Measurements from ENCODE around the gene GGNBP2. TPM values are rescaled to one million over a fixed set of nuclear protein-coding genes. Genes with fewer than 3 reads are reported as not detected.

GGNBP2 gene
- polyA plus RNA-seq, 5 donors, result 77.3 to 97.0 (median 95.6) TPM

- no peak for DNase-seq
Measured at GRCh38 chr17:36550491-36551417, 6.0 kb downstream of the GGNBP2 start.

GRCh38 chr17:36553459-36553858 lies 8.7 kb downstream of the GGNBP2 start:
- no peak for DNase-seq

GRCh38 chr17:36566081-36566480 lies 21.4 kb downstream of the GGNBP2 start:
- DNase-seq, result no peak

GRCh38 chr17:36575028-36575427 lies 30.3 kb downstream of the GGNBP2 start:
- DNase-seq, result no peak

- no peak for DNase-seq
Measured at GRCh38 chr17:36576793-36577192, 32.1 kb downstream of the GGNBP2 start.

- DNase-seq, result no peak
Measured at GRCh38 chr17:36578671-36579070, 34.0 kb downstream of the GGNBP2 start.

- DNase-seq, result no peak
Measured at GRCh38 chr17:36583787-36584186, 39.1 kb downstream of the GGNBP2 start.

GRCh38 chr17:36586138-36586537 lies 41.4 kb downstream of the GGNBP2 start:
- no peak for DNase-seq

GRCh38 chr17:36590082-36590481 lies 45.4 kb downstream of the GGNBP2 start:
- DNase-seq, result no peak

GRCh38 chr17:36591434-36592315 lies 47.0 kb downstream of the GGNBP2 start, which contains the start of gene DHRS11:
TSS of gene DHRS11 (plus strand) at chr17:36591879. CDS start at chr17:36592010, 131 bp downstream.
- DNase-seq, result peak; percentile 64 to 68

GRCh38 chr17:36592316-36592715 lies 47.6 kb downstream of the GGNBP2 start:
- no peak for DNase-seq

GRCh38 chr17:36592716-36593321 lies 48.1 kb downstream of the GGNBP2 start:
- DNase-seq, result no peak

GRCh38 chr17:36593656-36594316 lies 49.1 kb downstream of the GGNBP2 start:
- DNase-seq, result no peak

- no peak for DNase-seq
Measured at GRCh38 chr17:36594626-36595401, 50.1 kb downstream of the GGNBP2 start.

GRCh38 chr17:36597226-36597625 lies 52.5 kb downstream of the GGNBP2 start:
- DNase-seq, result no peak

GRCh38 chr17:36597866-36598777 lies 53.4 kb downstream of the GGNBP2 start:
- no peak for DNase-seq

GRCh38 chr17:36598951-36599401 lies 54.3 kb downstream of the GGNBP2 start:
- DNase-seq, result no peak

GRCh38 chr17:36599546-36600250 lies 55.0 kb downstream of the GGNBP2 start:
- no peak for DNase-seq

- DNase-seq, result no peak
Measured at GRCh38 chr17:36600465-36600864, 55.7 kb downstream of the GGNBP2 start.

Data from right lung (tissue), 5 donors.